Stimulated activated CD8-positive, alpha-beta memory T cell treated with anti-CD3 and anti-CD28 coated beads, Interleukin-15, amount 100 ng/mL, for 24 hours (primary cell): ENCODE results near the gene LRRC74B.
"Not testable (repeated sequence)": the region's sequence is repeated elsewhere in the genome, so short reads cannot be mapped to it uniquely, and the experiment has no call there.

Experiments used
- DNase-seq: peaks from one replicate; pipeline ENCODE4 v3.0.0-alpha.2; 2020; ENCODE audit warnings: low read depth

Gene LRRC74B

DNA sequence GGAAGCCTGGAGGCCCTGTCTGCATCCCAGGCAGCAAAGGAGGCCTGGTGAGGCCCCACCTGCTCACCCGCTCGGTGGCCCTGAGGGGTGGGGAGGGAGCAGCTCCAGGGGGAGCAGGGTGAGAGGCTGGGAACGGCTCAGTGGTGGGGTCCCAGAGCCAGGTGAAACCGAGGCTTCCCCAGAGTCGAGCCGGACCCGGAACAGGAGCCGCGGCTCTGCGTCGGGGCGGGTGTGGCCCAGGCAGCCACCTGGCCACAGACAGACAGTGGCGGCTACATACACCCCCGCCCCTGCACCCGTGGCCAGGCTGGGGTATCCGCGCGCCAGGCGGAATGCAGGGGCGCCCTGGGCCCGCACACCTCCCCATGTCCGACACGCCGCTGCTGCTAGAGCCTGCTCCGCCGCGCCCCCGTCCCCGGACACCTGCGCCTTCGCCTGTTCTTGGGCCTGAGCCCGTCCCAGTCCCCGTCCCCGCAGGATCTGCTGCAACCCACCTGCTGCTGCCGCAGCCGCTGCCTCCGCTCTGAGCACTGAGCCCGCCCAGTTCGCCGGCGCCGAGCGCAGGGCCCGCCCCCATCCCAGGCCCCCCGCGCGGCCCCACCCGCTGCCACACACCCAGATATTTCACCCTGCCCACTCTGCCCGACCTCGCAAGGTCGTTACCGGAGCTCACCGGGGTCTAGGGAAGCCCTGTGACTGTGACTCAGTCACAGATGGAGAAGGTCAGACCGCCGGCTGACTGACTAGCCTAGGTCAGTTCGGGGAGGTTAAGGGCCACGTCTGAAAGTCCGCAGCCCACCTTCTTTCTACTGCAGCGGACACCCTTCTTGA lies 13.5 kb upstream of the LRRC74B start, which contains the start of gene SLC7A4:
TSS of gene SLC7A4 (minus strand) at position 525 of the 831 bp plus-strand sequence. CDS start 749 bp downstream, outside the sequence.
- DNase-seq, result no peak

DNA sequence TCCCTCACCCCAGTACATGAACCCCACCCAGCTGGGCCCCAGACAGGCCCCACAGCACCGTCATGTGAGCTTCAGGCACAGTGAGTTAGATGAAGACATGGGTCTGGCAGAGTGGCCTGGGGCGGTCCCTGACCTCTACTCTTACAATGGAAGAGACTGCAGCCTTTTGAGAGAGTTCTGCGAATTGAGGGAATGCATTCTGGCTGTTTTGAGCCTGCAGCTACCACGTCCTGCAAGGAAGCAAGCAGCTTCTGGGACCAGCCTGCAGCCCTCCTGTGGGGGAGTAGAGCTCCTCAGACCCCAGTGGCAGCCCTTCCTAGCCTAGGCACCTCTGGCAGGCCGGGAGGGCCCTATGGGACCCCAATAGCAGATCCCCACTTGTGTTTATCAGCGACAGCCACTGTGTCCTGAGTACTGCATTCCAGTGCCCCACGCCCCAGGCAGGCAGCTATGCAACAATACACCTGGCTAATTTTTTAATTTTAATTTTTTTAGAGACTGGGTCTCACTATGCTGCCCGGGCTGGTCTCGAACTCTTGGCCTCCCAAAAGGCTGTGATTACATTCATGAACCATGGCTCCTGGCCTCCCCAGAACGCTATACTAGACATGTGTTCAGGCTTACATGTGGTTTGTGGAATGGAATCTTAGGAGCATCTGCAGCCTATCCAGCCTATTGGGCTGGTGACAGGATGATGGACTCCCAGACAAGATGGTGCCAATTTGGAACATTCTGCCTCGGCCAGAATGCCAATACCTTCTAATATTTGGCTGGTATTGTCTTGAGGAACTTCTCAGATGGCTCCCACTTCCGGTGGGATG lies 12.7 kb upstream of the LRRC74B start:
- DNase-seq, result no peak

DNA sequence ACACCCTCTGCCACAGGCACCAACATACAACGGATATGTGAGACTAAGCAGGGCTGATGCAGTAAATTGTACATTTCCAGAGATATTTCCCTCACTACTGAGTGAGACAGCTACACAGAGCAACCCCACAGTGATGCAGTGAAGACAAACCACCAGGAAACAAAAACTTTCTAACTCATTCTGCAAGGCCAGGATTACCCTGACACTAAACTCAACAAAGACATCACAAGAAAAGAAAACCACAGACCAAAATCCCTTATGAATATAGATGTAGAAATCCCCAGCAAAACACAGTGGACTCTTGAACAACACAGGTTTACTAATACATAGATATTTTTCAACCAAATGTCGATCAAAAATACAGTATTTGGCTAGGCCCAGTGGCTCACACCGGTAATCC lies 11.9 kb upstream of the LRRC74B start:
- DNase-seq, result no peak

DNA sequence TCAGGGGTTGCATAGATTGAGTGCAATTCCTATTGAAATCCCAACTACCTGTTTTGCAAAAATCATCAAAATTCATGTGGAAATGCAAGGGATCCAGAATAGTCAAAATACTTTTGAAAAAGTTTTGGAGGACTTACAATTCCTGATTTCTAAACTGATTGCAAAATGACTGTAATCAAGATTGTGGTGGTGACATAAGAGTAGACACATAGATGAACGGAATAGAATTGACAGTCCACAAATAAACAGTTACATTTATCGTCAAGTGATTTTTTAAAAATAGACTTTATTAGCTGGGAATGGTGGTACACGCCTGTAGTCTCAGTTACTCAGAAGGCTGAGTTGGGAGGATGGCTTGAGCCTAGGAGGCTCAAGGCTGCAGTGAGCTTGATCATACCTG lies 10.8 kb upstream of the LRRC74B start:
- DNase-seq, result no peak

DNA sequence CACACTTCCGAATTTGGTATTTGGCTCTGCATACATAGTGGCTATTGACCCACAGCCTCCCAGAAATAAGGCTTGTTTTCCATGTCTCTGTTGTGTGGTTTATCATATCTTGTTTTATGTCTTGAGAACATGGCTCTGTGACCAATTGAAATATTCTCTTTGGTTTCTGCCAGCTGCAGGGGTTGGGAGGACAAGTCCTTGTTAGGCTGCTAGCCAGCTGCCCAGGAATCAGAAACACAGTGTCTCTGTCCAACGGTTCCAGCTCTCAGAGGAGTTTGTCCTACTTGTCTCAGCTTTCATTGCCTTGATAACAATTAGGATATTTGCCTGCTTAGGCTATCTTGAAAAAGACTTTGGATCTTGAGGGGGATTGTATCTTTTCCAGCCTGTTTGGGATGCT lies 7.3 kb upstream of the LRRC74B start:
- DNase-seq, result no peak

- not testable (repeated sequence) for DNase-seq
These were observed 6.6 kb upstream of the LRRC74B start for GRCh38 chr22:21039158-21039557.

GRCh38 chr22:21041937-21042336 lies 3.8 kb upstream of the LRRC74B start:
- no peak for DNase-seq

- DNase-seq, result no peak
These were observed 2.5 kb upstream of the LRRC74B start for GRCh38 chr22:21042978-21043859.

GRCh38 chr22:21043860-21044535 lies 1.7 kb upstream of the LRRC74B start:
- DNase-seq, result no peak

DNA sequence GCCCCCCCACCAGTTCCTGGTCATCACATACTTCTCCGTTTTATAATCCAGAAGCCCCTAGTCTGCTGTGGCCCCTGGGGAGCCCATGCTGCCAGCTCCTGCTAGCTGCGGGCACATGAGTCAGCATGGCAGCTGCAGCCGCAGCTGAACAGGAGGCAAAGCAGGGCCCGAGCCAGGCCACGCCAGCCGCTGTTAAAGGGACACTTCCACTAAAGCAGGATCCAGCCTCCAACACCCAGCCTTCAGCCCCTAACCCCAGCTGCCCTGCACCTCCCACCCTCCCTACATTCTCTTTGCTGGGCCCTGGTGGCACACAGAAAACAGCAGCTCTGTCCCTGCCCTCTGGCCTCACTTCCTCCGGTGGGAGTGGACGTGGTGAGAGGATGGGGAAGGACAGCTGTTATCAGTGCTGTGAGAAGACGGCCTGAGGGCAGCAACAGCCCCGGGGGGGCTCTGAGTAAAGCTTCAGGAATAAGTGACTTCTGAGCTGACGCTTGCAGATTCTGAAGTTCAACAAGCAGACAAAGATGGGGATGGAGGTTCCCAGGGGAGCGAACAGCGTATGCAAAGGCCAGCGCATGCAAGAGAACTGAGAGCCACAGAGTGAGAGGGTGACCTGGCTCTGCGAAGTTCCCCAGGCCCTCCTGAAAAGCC lies 688 bp upstream of the LRRC74B start:
- no peak for DNase-seq

DNA sequence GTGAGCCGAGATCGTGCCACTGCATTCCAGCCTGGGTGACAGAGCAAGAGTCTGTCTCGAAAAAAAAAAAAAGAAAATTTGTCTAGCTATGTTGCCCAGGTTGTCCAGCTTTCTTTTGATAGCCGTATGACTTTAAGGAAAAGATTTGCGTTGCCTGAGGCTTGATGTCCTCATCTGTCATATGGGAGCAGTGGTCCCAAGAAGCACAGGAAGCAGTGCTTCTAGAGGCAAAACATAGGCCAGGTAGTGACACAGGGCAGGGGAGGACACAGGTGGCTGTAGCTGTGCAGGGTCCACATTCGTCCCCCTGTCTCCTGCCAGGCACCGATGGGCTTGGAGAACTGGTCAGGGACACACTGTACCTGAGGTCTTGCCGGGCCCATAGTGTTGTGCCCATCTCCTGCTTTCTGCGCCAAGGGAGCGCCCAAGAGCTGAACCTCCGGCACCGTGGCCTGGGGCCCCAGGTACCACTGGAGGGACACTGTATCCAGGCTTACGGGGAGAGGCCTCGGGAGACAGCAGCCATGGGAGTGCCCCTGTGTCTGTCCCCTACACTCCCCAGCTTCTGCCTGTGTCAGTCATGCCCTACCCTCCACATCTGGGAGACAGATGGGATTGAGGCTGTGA lies 1.4 kb downstream of the LRRC74B start:
- DNase-seq, result no peak

GRCh38 chr22:21047730-21048129 lies 2.0 kb downstream of the LRRC74B start:
- DNase-seq, result no peak

DNA sequence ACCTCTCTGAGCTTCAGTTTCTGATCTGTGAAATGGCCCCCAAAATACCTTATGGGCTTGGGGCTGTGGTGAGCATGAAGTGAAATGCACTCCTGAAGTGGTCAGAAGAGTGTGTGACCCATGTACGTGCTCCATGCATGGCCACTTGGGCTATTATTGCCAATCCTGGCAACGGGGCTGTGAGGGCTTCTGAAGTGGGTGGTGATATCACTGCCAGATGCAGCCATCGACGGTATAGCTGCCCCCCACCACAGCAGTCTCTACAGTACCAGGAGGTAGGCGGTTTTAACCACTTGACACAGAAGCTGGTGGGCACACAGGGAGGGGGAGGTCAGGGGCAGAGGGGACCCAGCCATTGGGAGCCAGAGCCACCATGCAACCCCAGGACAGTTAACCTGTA lies 2.7 kb downstream of the LRRC74B start:
- DNase-seq, result not testable (repeated sequence)

- not testable (repeated sequence) for DNase-seq
These were observed 3.2 kb downstream of the LRRC74B start for GRCh38 chr22:21048965-21049364.

GRCh38 chr22:21051145-21051830 lies 5.5 kb downstream of the LRRC74B start:
- DNase-seq, result no peak

DNA sequence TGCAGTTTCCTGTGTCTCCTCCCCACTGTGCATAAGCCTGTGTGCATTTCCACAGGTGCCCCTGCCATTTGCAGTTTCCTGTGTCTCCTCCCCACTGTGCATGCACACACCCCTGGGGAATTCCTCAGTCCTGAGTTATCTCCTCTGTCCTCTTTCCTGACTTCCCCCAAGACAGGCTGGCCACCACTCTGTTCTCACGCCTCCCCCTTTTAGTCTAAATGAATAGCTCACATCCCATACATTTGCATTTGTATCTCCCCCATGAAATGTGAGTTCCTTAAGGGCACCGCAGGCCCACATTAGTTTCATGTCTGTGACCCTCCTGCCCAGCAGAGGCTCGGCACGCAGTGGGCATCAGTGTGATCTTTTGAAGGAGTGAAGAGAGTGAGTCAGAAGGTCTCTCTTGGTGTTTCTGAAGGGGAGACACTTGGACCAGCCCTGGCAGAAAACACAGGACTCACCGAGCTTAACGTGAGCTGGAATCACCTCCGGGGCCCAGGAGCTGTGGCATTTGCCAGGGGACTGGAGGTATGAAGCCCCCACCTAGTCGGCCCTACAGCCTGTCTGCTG lies 6.2 kb downstream of the LRRC74B start:
- DNase-seq, result no peak

DNA sequence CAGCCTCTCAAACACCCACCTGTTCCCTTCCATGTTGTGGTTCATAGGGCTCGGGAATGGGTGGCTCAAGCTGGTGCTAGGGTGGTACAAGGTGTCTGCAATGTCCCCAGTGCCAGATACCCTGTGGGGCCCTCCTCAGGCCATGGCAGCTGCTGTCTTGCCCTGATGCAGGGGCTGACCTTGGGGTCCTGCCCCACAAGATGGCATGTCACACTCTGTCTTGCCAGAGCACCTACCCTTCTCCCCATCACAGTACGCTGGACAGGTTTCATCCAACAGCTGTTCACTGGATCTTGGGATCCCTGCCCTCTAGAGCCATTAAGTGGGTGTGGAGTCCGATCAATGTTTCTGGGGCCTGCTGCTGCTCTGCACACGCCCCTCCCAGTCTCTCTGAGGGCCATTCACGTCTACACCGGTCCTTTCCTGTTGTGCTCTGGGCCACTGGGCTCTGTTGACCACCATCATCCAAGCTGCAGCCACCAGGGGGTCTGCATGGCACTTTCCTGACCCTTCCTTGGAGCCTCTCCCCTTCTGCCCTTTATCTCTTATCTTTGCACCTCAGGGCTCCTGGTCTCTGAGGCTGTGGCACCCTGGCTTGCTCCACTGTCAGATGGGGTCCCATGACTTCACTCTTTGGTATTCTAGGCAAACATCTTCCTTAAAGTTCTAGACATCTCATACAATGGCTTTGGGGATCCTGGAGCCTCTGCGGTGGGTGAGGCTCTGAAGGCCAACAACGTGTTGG lies 7.1 kb downstream of the LRRC74B start:
- DNase-seq, result no peak

DNA sequence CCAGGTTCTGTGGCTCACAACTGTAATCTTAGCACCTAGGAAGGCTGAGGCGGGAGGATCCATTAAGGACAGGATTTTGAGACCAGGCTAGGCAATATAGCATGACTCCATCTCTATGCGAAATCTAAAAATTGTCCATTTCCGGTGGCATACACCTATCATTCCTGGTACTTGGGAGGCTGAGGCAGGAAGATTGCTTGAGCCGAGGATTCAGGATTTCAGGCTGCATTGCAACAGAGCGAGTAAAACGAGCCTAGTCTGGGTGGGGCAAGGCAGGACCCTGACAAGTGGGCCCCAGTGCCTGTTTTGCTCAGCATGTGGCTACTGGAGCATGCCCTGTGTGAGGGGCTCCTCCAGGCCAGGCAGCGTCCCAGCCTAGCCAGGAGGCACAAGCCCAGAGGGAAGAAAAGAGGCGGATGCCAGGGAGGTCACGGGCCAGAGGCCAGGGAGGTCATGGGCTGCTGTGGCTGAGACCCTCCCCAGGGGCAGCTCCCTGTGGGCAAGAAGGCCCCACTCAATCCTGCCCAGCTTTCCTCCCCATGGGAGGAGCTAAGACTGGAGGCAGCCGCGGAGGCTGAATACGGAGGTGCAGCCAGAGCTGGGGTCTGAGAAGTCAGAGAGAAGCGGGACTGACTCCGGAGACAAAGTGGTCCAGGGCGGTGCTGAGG lies 8.4 kb downstream of the LRRC74B start:
- no peak for DNase-seq
